GM12878 (cell line): Measurements from ENCODE around the gene NEXN. TPM values are rescaled to one million over a fixed set of nuclear protein-coding genes. Genes with fewer than 3 reads are reported as not detected.
A peak's percentile ranks its signal among the peaks of the same experiment; 100 is the strongest.

ENCODE experiments used
- CBFB ChIP-seq: IDR thresholded peaks from 2 replicates; pipeline ENCODE4 v1.6.1; 2016; ENCODE audit warnings: antibody characterized with exemption, low read depth
- CBX3 ChIP-seq: fragments of 200-600 bp; sonication (generic); IDR thresholded peaks from 2 replicates; pipeline ENCODE4 v1.6.1; 2016; ENCODE audit warnings: low read depth, borderline replicate concordance
- EP300 ChIP-seq, 2 experiments: fragments of 150-350 bp in 1 of 2; IDR thresholded peaks; 2 replicates each; pipeline ENCODE4 v1.6.1; 2011 to 2012; ENCODE audit warnings: low read depth in 2 of 2, low read length in 2 of 2, borderline replicate concordance in 1 of 2, improper control_type of control experiment in 1 of 2, inconsistent platforms in 1 of 2; ENCODE audit not compliant: control insufficient read depth in 1 of 2
- HDAC2 ChIP-seq: fragments of 200-600 bp; sonication (generic); IDR thresholded peaks from 2 replicates; pipeline ENCODE4 v1.6.1; 2017
- IKZF2 ChIP-seq, 2 experiments: fragments of 450-650 bp; IDR thresholded peaks; 2 replicates each; pipeline ENCODE4 v1.6.1; 2017; ENCODE audit warnings: mild to moderate bottlenecking in 2 of 2, moderate library complexity in 2 of 2
- MXI1 ChIP-seq: fragments of 150-350 bp; IDR thresholded peaks from 2 replicates; pipeline ENCODE4 v1.6.1; 2011; ENCODE audit warnings: low read depth, mild to moderate bottlenecking, inconsistent platforms, low read length, improper control_type of control experiment
- MYC ChIP-seq: IDR thresholded peaks from 2 replicates; pipeline ENCODE4 v1.6.1; 2011; ENCODE audit warnings: mild to moderate bottlenecking, low read length, moderate library complexity, inconsistent platforms; ENCODE audit not compliant: insufficient read depth, insufficient replicate concordance, insufficient read length, severe bottlenecking
- NR2C2 ChIP-seq: IDR thresholded peaks from 2 replicates; pipeline ENCODE4 v1.6.1; 2011; ENCODE audit warnings: borderline replicate concordance, low read depth; ENCODE audit not compliant: control insufficient read depth, insufficient read length
- RB1 ChIP-seq: fragments of 450-650 bp; formaldehyde crosslinking; IDR thresholded peaks from 2 replicates; pipeline ENCODE4 v1.6.1; 2017; ENCODE audit warnings: mild to moderate bottlenecking, borderline replicate concordance
- RELA ChIP-seq: fragments of 450-650 bp; IDR thresholded peaks from 2 replicates; pipeline ENCODE4 v1.8.0; 2014; ENCODE audit warnings: borderline replicate concordance; ENCODE audit not compliant: partially characterized antibody
- SMARCA5 ChIP-seq: fragments of 450-650 bp; IDR thresholded peaks from 2 replicates; pipeline ENCODE4 v1.6.1; 2017; ENCODE audit warnings: mild to moderate bottlenecking
- SP1 ChIP-seq: IDR thresholded peaks from one replicate; pipeline ENCODE4 v1.6.1; 2011; ENCODE audit warnings: low read depth, low read length
- SRF ChIP-seq, 2 experiments: IDR thresholded peaks; 2 replicates each; pipeline ENCODE4 v1.6.1; 2011; ENCODE audit warnings: low read depth in 2 of 2, low read length in 2 of 2, mild to moderate bottlenecking in 1 of 2, moderate library complexity in 1 of 2
- TAF1 ChIP-seq: IDR thresholded peaks from 2 replicates; pipeline ENCODE4 v1.6.1; 2011; ENCODE audit warnings: mild to moderate bottlenecking, low read depth, low read length, borderline replicate concordance
- polyA plus RNA-seq, 11 experiments: library from polyadenylated mRNA; depleted of rRNA in 4 of 11; unstranded in 6 of 11; stranded (reverse) in 5 of 11; fragments of >200 nt; fragmentation: Nextera tagmentation in 4 of 11; fragmentation: Illumina TruSeq in 1 of 11; extraction: Ambion mirVana in 4 of 11; extraction: Trizol in 1 of 11; gene quantifications; 1 replicate in 1 of 11; 2 replicates in 10 of 11; pipeline versions ENCODE4 v1.2.1 to v1.2.3, GENCODE V29; 2011 to 2016; ENCODE audit warnings: inconsistent platforms in 2 of 11, missing spikeins in 2 of 11, low read depth in 1 of 11
- total RNA-seq, 4 experiments: library from RNA; depleted of rRNA in 3 of 4; stranded (reverse); fragments of >200 nt in 3 of 4; fragmentation: Illumina TruSeq in 1 of 4; extraction: Trizol in 1 of 4; gene quantifications; 2 replicates each; pipeline versions ENCODE4 v1.2.1 to v1.2.3, GENCODE V29; 2013 to 2021
- TF ChIP-seq, protein P1 (sequence below): fragments of 450-650 bp; formaldehyde crosslinking; IDR thresholded peaks from 2 replicates; pipeline ENCODE4 v1.5.0; 2022; ENCODE audit warnings: mild to moderate bottlenecking, missing genetic modification characterization
- TF ChIP-seq, protein P2 (sequence below): fragments of 450-650 bp; IDR thresholded peaks from 2 replicates; pipeline ENCODE4 v1.6.1; 2017; ENCODE audit warnings: low read depth, mild to moderate bottlenecking, moderate library complexity
- TF ChIP-seq, protein P3 (sequence below): fragments of 450-650 bp; IDR thresholded peaks from 2 replicates; pipeline ENCODE4 v1.6.1; 2017; ENCODE audit warnings: mild to moderate bottlenecking, moderate library complexity

NEXN gene
- total and polyA plus RNA-seq, 10 of the 15 experiments (the other 5 are each of a cell fraction or from before 2014, with no cell fraction given) = 2.5 to 46.6 (median 15.4) TPM

DNA sequence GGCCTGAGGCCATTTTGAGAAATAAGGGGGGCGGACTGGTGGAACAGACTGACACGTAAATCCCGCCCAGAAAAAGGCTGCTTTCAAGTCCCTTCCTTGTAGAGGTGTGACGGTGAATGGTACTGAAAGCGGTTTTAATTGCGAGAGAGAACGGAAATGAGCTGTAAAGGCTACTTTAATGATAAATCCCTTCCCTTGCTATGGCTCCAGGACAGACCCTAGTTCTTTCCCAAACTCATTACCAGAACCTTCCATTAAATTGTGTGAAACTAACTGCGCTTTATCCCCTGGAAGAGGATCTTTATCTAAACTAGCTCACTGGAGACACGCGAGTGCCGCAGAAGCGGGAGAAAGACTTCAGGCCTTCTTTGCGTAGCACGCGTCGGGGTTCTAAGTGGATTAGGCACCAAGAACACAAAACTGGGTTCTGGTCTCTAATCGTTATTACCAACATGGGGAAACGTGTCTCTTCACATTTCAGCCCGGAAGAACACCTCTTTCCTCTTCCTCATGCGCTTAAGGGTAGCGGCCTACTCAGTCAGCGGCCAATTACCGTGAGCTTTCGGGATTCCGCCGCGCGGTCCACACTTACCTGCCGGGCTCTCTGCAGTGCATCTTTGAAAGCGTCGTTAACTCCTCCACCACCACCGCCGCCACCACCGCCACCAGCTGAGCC is 90.0 kb downstream of the NEXN start (continued):
- TF ChIP-seq EP300 (IDR thresholded peaks at IDR 0.05; ENCODE audit: borderline replicate concordance in 1 of 2, control insufficient read depth in 1 of 2, low read depth in 2 of 2, low read length in 2 of 2) = peak; percentile 11 to 59; a peak in 1 of 4 replicates
- TF ChIP-seq MXI1 = peak; percentile 61; the same call in 1 of the 2 replicates
- no peak; the same call in 1 of the 2 replicates for TF ChIP-seq TAF1
- no peak for TF ChIP-seq MYC
- TF ChIP-seq IKZF2 (IDR thresholded peaks at IDR 0.05) = 0 out of 4 replicates have a peak, but pooled peaks of 1 of the 2 experiments have one; percentile 60
- no peak for TF ChIP-seq NR2C2
- 0 out of 4 replicates have a peak, but pooled peaks of 1 of the 2 experiments have one; percentile 29 for TF ChIP-seq SRF (IDR thresholded peaks at IDR 0.05; ENCODE audit: low read depth in 2 of 2, low read length in 2 of 2)
- TF ChIP-seq, protein P1, sequence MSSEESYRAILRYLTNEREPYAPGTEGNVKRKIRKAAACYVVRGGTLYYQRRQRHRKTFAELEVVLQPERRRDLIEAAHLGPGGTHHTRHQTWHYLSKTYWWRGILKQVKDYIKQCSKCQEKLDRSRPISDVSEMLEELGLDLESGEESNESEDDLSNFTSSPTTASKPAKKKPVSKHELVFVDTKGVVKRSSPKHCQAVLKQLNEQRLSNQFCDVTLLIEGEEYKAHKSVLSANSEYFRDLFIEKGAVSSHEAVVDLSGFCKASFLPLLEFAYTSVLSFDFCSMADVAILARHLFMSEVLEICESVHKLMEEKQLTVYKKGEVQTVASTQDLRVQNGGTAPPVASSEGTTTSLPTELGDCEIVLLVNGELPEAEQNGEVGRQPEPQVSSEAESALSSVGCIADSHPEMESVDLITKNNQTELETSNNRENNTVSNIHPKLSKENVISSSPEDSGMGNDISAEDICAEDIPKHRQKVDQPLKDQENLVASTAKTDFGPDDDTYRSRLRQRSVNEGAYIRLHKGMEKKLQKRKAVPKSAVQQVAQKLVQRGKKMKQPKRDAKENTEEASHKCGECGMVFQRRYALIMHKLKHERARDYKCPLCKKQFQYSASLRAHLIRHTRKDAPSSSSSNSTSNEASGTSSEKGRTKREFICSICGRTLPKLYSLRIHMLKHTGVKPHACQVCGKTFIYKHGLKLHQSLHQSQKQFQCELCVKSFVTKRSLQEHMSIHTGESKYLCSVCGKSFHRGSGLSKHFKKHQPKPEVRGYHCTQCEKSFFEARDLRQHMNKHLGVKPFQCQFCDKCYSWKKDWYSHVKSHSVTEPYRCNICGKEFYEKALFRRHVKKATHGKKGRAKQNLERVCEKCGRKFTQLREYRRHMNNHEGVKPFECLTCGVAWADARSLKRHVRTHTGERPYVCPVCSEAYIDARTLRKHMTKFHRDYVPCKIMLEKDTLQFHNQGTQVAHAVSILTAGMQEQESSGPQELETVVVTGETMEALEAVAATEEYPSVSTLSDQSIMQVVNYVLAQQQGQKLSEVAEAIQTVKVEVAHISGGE = no peak
- no peak for TF ChIP-seq SP1
- TF ChIP-seq, protein P2, sequence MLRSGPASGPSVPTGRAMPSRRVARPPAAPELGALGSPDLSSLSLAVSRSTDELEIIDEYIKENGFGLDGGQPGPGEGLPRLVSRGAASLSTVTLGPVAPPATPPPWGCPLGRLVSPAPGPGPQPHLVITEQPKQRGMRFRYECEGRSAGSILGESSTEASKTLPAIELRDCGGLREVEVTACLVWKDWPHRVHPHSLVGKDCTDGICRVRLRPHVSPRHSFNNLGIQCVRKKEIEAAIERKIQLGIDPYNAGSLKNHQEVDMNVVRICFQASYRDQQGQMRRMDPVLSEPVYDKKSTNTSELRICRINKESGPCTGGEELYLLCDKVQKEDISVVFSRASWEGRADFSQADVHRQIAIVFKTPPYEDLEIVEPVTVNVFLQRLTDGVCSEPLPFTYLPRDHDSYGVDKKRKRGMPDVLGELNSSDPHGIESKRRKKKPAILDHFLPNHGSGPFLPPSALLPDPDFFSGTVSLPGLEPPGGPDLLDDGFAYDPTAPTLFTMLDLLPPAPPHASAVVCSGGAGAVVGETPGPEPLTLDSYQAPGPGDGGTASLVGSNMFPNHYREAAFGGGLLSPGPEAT = peak; percentile 59
- no peak; the same call in 1 of the 2 replicates for TF ChIP-seq RB1
- TF ChIP-seq, protein P3, sequence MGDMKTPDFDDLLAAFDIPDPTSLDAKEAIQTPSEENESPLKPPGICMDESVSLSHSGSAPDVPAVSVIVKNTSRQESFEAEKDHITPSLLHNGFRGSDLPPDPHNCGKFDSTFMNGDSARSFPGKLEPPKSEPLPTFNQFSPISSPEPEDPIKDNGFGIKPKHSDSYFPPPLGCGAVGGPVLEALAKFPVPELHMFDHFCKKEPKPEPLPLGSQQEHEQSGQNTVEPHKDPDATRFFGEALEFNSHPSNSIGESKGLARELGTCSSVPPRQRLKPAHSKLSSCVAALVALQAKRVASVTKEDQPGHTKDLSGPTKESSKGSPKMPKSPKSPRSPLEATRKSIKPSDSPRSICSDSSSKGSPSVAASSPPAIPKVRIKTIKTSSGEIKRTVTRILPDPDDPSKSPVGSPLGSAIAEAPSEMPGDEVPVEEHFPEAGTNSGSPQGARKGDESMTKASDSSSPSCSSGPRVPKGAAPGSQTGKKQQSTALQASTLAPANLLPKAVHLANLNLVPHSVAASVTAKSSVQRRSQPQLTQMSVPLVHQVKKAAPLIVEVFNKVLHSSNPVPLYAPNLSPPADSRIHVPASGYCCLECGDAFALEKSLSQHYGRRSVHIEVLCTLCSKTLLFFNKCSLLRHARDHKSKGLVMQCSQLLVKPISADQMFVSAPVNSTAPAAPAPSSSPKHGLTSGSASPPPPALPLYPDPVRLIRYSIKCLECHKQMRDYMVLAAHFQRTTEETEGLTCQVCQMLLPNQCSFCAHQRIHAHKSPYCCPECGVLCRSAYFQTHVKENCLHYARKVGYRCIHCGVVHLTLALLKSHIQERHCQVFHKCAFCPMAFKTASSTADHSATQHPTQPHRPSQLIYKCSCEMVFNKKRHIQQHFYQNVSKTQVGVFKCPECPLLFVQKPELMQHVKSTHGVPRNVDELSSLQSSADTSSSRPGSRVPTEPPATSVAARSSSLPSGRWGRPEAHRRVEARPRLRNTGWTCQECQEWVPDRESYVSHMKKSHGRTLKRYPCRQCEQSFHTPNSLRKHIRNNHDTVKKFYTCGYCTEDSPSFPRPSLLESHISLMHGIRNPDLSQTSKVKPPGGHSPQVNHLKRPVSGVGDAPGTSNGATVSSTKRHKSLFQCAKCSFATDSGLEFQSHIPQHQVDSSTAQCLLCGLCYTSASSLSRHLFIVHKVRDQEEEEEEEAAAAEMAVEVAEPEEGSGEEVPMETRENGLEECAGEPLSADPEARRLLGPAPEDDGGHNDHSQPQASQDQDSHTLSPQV = no peak
- TF ChIP-seq HDAC2 = no peak
- TF ChIP-seq CBX3 = no peak
- TF ChIP-seq RELA = no peak
- TF ChIP-seq CBFB = no peak; the same call in 1 of the 2 replicates
- TF ChIP-seq SMARCA5 = peak; percentile 84
